SU-DHL-6 (cell line): Measurements from ENCODE around the gene FANCC.

Experiments used
- H2AFZ ChIP-seq: fragments of 200-600 bp; sonication (generic); 2 replicates; pipeline ENCODE4 v1.6.1; 2014; ENCODE audit warnings: low read depth, mild to moderate bottlenecking, moderate library complexity, mixed read lengths, antibody characterized with exemption, low read length; ENCODE audit not compliant: severe bottlenecking
- H3F3A ChIP-seq: fragments of 200-600 bp; shearing (Covaris generic); 2 replicates; pipeline ENCODE4 v1.6.0; 2016; ENCODE audit warnings: antibody characterized with exemption, mild to moderate bottlenecking; ENCODE audit not compliant: insufficient read depth
- H3K27ac ChIP-seq: fragments of 200-600 bp; sonication (generic); 2 replicates; pipeline ENCODE4 v1.5.1; 2016; ENCODE audit warnings: low read depth, mild to moderate bottlenecking, low read length, moderate library complexity, mixed read lengths
- H3K27me3 ChIP-seq: fragments of 200-600 bp; sonication (generic), shearing (Covaris generic); 2 replicates; pipeline ENCODE4 v1.6.0; 2014; ENCODE audit warnings: mild to moderate bottlenecking, low read length
- H3K36me3 ChIP-seq: fragments of 200-600 bp; sonication (generic); 2 replicates; pipeline ENCODE4 v1.6.1; 2014; ENCODE audit warnings: mild to moderate bottlenecking, low read length, mixed read lengths
- H3K4me2 ChIP-seq: fragments of 300-600, 200-600 bp; shearing (Covaris generic), sonication (generic); 2 replicates; pipeline ENCODE4 v1.6.0; 2014; ENCODE audit warnings: low read length, low read depth, mild to moderate bottlenecking; ENCODE audit not compliant: poor library complexity, severe bottlenecking
- H3K4me3 ChIP-seq: fragments of 200-600 bp; sonication (generic); 2 replicates; pipeline ENCODE4 v1.5.1; 2014; ENCODE audit warnings: antibody characterized with exemption, low read length, mild to moderate bottlenecking, mixed read lengths; ENCODE audit not compliant: insufficient read depth, poor library complexity, severe bottlenecking
- H3K79me2 ChIP-seq: fragments of 200-600 bp; sonication (generic); 2 replicates; pipeline ENCODE4 v1.6.1; 2014; ENCODE audit warnings: mild to moderate bottlenecking, low read length, moderate library complexity; ENCODE audit not compliant: insufficient read depth
- H3K9ac ChIP-seq: fragments of 200-600 bp; sonication (generic); 2 replicates; pipeline ENCODE4 v1.7.0; 2014; ENCODE audit warnings: mild to moderate bottlenecking, low read length
- H3K9me2 ChIP-seq: fragments of 200-600 bp; sonication (generic); replicated peaks from 2 replicates; pipeline ENCODE4 v1.6.1; 2014; ENCODE audit warnings: low read length; ENCODE audit not compliant: insufficient read depth
- H3K9me3 ChIP-seq: fragments of 200-600 bp; sonication (generic); 2 replicates; pipeline ENCODE4 v1.6.1; 2014; ENCODE audit warnings: low read length, mixed read lengths; ENCODE audit not compliant: insufficient read depth
- H4K20me1 ChIP-seq: fragments of 200-600 bp; sonication (generic); 2 replicates; pipeline ENCODE4 v1.6.1; 2014; ENCODE audit warnings: low read depth, mild to moderate bottlenecking, antibody characterized with exemption, low read length, moderate library complexity, mixed read lengths
- CTCF ChIP-seq: fragments of 200-600 bp; sonication (generic); IDR thresholded peaks from one replicate; pipeline ENCODE4 v1.5.1; 2017; ENCODE audit warnings: antibody characterized with exemption, mild to moderate bottlenecking, low read length, moderate library complexity; ENCODE audit not compliant: insufficient read depth, poor library complexity, severe bottlenecking
- EZH2phosphoT487 ChIP-seq: fragments of 200-600 bp; sonication (generic), shearing (Covaris generic); conservative IDR thresholded peaks from 2 replicates; pipeline ENCODE4 v1.6.1; 2018; ENCODE audit warnings: mild to moderate bottlenecking, antibody characterized with exemption, low read length, moderate library complexity, mixed read lengths

The FANCC gene

GRCh38 chr9:95065224-95065623 lies 252.3 kb downstream of the FANCC start:
- Histone ChIP-seq H3K9me2 (no peaks in the 10 kb centered on the region), H3K27ac (no peak overlapping the region), H3K36me3 (no peaks in the 10 kb centered on the region), H3K4me3 (no peak overlapping the region), H3K27me3 (no peaks in the 10 kb centered on the region), H3K79me2 (no peaks in the 10 kb centered on the region), H4K20me1 (no peaks in the 10 kb centered on the region), H2AFZ (no peak overlapping the region), H3K9ac (no peak overlapping the region), H3K9me3 (no peaks in the 10 kb centered on the region), H3K4me2 (no peak overlapping the region), H3F3A (no peaks in the 10 kb centered on the region)
- no peak for TF ChIP-seq CTCF
- no peak for TF ChIP-seq EZH2phosphoT487

- H3K9me2 ChIP-seq = no peaks in the 10 kb centered on the region
- H3K36me3 ChIP-seq = no peaks in the 10 kb centered on the region
- H2AFZ ChIP-seq = no peak overlapping the region
- no peak overlapping the region for H3K9ac ChIP-seq
- no peak overlapping the region for H3K4me2 ChIP-seq
- H3K79me2 ChIP-seq = no peaks in the 10 kb centered on the region
- no peaks in the 10 kb centered on the region for H3K9me3 ChIP-seq
- no peak for TF ChIP-seq CTCF
- TF ChIP-seq EZH2phosphoT487 = no peak
- no peak overlapping the region for H3K27ac ChIP-seq
- H3F3A ChIP-seq = no peaks in the 10 kb centered on the region
- no peaks in the 10 kb centered on the region for H4K20me1 ChIP-seq
- H3K4me3 ChIP-seq = no peak overlapping the region
- H3K27me3 ChIP-seq = no peaks in the 10 kb centered on the region
These were observed 254.2 kb downstream of the FANCC start for GRCh38 chr9:95063300-95063699.

GRCh38 chr9:95062596-95063065 lies 254.9 kb downstream of the FANCC start:
- TF ChIP-seq CTCF (no peak), EZH2phosphoT487 (no peak)
- H3K36me3 ChIP-seq = no peaks in the 10 kb centered on the region
- no peaks in the 10 kb centered on the region for H4K20me1 ChIP-seq
- H2AFZ ChIP-seq = no peak overlapping the region
- H3K27me3 ChIP-seq = no peaks in the 10 kb centered on the region
- H3K9ac ChIP-seq = no peak overlapping the region
- no peaks in the 10 kb centered on the region for H3K9me3 ChIP-seq
- H3K4me3 ChIP-seq = no peak overlapping the region
- no peak overlapping the region for H3K27ac ChIP-seq
- H3F3A ChIP-seq = no peaks in the 10 kb centered on the region
- no peaks in the 10 kb centered on the region for H3K9me2 ChIP-seq
- no peaks in the 10 kb centered on the region for H3K79me2 ChIP-seq
- H3K4me2 ChIP-seq = no peak overlapping the region
